ENCODE data around the gene SETD3.

GRCh38 chr14:99380991-99381687 lies 99.5 kb downstream of the SETD3 start:
- TF ChIP-seq CREB1 (IDR thresholded peaks at IDR 0.05; ENCODE audit: low read depth), result no peak
- no peak for TF ChIP-seq YY1 (IDR thresholded peaks at IDR 0.05; ENCODE audit: low read depth)
- no peak for TF ChIP-seq EGR1 (IDR thresholded peaks at IDR 0.05)
- no peak for TF ChIP-seq EP300 (IDR thresholded peaks at IDR 0.05; ENCODE audit: borderline replicate concordance)
- no peak for TF ChIP-seq USF1 (IDR thresholded peaks at IDR 0.05)
- TF ChIP-seq MAX (IDR thresholded peaks at IDR 0.05), result no peak
- no peak for TF ChIP-seq RAD21 (IDR thresholded peaks at IDR 0.05; ENCODE audit: low read depth)
- no peak for TF ChIP-seq CEBPB (IDR thresholded peaks at IDR 0.05)
- TF ChIP-seq TAF1 (IDR thresholded peaks at IDR 0.05; ENCODE audit: low read depth), result no peak

All from Ishikawa (cell line).